ENCODE data around the gene DPP10.
"Not testable (repeated sequence)": the region's sequence is repeated elsewhere in the genome, so short reads cannot be mapped to it uniquely, and the experiment has no call there.

Gene DPP10

DNA sequence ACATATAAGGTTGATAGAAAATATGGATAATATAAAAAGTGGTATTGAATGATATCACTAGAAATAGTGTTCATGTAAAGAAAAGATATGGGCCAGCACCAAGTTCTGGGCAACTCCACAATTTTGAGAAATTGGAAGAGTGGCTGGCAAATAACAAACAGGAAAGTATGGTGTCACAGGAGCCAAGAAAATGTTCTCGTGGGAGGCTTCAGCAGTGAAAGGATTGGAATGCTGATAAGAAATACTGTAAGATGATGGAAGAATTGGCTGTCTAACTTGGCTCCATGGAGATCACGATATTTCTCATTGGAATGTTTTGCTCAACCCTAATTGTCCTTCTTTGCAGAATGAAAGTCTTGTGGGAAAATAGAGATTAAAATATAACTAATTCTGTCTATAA is 856.8 kb downstream of the DPP10 start:
- DNase-seq: no peak

DNA sequence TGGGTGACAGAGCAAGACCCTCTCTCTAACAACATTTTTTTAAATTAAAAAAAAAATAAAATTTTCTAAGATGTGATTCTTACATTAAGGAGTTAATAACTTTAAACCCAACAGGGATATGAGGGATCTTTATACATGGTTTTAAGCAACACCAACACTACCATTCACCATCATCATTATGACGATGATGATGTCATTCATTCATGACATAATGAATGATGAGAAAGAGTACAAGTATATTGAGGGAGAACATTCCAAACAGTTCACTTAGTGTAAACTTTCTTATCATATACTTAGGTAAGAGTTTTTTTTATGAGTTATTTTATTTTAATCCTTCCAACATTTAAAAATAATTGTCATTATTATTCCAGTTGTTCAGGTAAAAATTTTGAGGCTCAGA is 863.3 kb downstream of the DPP10 start:
- no peak for DNase-seq

DNA sequence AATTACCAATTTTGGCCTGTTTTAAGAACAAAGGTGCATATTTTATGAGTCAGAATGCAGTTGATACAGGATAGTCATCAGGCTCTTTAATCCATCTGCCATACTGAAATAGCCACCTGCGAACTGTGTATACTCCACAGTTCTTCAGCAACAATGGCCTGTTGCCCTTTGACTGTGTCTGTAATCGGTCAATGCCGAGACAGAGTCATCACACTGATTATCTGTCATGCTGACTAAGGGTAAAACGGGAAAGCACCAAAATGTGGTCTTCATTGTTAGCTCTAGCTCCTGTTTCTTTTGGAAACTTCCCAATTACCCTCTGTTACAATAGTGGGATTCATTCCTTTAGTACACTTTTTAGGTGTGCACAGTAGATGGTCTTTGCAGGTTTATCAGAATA is 871.7 kb downstream of the DPP10 start:
- DNase-seq: no peak

DNA sequence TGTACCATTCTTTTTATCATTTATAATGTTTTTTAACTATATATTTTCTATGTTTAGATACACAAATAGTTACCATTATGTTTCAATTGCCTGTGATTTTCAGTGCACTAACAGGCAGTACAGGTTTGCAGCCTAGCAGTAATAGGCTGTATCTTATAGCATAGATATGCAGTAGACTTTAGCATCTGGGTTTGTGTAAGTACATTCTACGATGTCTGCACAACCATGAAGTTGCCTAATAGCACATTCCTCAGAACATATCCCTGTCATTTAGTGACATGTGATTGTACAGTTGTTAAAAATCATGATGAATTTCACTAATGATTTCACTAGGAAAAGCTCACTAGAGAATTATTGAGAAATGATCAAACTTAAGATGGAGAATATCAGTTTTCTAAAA is 884.6 kb downstream of the DPP10 start:
- no peak for DNase-seq

DNA sequence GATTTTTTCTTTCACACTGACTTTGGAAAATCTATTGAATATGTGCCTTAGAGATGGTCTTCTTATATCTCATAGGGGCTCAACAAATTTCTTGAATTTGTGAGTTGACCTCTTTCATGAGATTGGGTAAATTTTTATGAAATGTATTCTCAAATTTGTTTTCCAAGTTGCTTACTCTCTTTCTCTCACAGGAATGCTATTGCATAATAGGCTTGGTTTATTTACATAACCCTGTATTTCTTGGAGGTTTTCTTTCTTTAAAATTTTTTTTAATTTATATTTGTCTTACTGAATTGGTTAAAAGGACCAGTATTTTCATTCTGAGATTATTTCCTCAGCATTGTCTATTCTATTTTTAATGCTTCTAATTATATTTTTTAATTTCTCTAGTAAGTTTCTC is 917.1 kb downstream of the DPP10 start:
- DNase-seq: no peak

DNA sequence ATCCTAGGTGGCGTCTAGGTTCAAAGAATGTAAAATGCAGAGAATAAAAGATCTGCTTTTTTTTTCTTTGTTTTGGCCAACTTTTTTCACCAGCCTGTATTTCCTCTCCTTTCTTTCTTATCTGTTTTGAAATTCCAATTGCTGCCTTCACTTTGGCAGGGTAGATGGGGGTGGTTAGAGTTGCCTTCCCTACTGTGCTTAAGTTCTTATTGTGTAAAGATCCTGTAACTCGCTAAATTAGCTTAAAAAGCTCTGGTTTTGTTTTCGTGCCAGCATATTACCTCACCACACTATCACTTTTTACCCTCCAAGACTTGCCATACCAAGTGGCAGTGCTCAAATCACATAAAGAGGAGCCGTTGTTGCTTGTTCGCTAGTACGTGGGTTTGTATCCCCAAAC is 921.7 kb downstream of the DPP10 start:
- DNase-seq: no peak

DNA sequence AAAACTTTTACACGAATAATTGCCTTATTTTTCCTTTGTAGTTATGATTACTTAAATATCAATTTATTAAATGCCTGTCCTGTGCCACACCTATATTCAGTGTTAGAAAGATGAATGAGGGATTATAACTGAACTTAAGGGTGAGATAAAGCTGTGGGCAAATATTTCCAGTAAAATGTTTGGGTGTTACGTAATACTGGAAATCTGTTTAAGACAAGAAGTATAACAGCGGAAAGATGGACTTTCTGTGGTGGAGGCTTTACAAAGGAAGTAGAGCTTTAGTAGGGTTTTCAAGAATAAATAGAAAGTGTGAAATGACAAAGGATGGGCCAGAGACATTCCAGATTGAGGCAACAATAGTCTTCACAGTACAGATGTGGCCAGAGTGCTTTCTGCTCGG is 927.0 kb downstream of the DPP10 start:
- no peak for DNase-seq

DNA sequence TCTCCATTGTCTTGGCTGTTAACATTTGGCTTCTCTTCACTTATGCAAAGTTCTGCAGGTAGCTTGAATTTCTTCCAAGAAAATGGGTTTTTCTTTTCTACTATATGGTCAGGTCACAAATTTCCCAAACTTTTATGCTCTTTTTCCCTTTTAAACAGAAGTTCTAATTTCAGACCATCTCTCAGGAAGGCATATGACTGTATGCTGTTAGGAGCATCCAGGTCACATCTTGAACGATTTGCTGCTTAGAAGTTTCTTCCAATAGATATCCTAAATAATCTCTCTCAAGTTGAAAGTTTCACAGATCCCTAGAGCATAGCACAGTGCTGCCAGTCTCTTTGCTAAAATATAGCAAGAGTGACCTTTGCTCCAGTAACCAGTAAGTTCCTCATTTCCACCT is 932.5 kb downstream of the DPP10 start:
- no peak for DNase-seq

DNA sequence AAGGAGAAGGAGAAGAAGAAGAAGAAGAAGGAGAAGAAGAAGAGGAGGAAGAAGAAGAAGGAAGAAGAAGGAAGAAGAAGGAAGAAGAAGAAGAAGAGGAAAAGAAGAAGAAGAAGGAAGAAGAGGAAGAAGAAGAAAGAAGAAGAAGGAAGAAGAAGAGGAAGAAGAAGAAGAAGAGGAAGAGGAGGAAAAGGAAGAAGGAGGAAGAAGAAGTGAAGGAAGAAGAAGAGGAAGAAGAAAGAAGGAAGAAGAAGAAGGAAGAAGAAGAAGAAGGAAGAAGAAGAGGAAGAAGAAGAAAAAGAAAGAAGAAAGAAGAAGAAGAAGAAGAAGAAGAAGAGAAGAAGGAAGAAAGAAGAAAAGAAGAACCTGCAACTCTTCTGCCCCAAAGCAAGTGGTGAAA is 942.0 kb downstream of the DPP10 start:
- DNase-seq: no peak

DNA sequence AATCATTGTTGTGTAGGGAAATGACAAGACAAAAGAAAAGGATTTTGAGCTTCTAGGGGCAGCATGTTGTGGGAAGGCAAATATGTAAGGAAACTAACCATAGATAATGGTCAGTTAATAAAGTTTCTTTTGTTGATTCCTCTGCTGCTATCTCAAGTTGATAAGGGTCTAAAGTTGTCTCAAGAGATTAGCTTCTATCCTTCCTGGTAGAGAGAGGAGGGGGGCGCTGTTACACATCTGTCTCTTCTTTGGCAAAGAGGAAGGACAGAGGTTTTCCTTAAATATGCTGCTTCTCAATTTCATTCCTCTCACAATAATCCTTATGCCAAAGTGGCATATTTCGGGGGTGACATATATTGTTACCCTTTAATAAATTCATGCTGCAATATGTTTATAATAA is 944.0 kb downstream of the DPP10 start:
- no peak for DNase-seq

DNA sequence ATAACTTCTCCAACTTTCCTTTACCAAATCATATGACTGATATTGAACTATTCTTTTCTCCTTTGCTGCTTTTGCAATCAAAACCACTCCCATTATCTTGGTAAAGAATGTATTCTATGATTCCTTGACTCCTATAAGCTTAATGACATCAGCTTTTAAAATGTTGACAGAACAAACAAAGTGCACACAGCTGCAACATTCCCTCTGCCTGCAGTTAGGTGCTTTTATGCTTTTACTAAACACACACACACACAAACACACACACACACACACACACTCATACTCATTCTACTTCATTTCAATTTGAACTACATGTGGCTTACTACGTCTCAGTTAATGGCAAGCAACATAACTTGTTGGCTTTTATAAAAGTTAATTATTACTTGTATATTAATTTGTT is 946.6 kb downstream of the DPP10 start:
- no peak for DNase-seq

DNA sequence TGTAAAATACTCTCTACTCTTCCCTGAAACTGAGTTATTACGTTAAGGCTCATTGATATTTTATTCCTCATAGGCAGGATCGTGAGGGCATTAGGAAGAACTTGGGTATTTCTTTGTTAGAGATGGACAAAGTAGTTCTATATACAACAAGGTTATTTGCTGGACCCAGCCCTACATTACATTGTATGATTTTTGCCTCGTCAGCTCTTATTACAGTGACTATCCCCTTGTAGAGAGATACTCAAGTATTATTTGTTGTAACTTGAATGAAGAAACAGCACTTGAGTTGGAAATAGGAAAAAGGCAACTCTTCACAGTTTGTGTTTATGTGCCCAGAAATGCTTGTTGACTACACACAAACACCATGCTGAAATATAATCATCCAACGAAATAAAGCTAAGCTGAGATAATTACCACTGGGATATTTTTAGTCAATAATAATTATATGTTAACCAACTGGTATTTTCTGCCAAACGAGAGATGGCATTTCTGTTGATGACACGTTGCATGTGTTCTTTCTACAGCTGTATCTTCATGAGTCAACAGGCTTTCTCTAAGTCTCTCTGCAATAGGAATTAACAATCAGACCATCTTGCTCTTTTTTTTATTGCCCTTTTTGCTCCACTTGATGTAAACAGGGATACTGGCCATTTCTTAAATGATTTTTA is 947.6 kb downstream of the DPP10 start:
- DNase-seq: no peak

DNA sequence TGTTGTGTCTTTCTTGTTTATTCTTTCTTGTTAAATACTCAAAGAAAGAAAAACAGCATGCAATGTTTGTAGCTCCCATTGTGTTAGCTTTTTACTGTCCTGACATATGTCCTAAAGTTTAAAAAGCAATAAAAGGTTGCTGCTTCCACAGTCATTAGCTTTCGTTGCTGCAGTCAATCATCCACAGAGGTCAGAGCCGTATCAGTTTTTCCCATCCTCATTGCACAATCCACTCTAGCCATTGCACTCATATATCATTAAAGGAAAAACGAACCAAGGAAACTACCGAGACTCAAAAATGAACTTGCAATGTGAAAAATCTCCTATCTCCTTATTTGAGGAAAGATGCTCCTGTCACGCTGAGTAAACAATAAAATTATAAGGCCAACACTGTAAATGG is 954.1 kb downstream of the DPP10 start:
- DNase-seq: no peak

DNA sequence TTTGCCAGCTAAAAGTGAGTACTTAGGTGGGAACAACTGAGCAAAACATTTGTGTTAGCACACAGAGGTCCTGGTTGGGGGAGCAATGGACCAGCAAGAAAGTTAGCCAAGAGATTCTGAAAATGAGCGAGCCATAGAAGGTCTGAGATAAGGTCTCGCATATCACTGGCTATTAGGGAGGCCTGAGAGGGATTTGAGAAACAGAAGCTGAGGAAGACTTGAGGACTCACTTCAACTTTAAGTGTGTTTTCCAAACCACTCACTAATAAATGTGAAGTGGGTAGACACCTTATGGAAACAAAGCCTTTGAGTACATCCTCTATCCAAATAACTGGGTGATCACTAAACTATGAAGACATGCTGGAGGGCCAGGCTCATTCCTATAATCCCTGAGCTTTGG is 958.5 kb downstream of the DPP10 start:
- no peak for DNase-seq

DNA sequence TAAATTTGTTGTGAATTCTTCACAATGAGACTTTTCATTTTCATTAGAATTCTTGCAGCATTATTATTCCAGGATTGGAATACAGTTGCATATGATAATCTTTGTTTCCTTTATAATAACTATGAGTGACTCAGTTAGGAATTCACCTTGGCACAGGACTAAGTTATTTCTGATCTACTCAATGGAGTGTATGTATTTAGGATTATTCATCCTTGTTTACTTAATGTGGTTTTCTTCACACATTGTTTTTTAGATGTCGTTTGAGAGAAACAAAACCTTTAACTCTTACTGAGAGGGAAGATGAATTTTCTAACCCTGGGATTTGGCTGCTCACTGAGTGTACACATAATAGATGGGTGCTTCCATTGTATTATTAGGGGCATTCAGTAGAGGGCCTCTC is 970.1 kb downstream of the DPP10 start:
- no peak for DNase-seq

DNA sequence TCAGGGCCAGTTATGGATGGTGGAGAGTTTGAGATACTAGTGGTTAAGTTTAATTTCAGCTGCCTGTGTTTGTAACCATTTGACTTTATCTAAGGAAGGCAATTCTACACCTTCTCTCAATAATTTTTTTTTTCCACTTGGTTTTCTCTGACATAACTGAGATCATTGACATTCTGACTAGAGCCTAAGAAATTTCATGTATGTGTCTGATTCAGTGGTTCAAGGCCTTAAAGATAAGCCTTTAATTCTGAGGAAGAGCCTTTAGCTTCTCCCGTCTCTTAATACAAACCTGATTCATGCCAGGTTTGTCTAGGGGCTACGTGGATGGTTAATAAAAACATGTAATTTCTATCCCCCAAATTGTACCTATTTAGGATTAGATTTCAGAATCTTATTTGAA is 971.4 kb downstream of the DPP10 start:
- DNase-seq: no peak

DNA sequence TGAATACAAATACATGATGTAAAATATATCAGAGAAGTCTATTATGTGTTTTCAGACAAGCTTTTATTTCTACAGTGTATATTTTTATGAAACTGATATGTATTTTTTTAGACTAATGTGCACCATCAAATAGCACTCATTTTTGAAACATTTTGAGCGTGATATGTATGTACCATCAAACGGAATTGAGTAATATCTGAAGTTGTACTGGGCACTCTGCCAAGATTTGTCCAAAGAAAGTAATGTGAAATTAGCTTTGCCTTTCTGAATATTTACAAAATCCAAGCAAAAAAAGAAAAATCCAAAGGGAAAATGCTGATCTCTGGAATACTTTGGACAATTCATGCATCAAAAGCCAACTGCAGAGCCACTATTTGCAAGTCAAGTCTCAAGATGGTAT is 972.0 kb downstream of the DPP10 start:
- DNase-seq: no peak

DNA sequence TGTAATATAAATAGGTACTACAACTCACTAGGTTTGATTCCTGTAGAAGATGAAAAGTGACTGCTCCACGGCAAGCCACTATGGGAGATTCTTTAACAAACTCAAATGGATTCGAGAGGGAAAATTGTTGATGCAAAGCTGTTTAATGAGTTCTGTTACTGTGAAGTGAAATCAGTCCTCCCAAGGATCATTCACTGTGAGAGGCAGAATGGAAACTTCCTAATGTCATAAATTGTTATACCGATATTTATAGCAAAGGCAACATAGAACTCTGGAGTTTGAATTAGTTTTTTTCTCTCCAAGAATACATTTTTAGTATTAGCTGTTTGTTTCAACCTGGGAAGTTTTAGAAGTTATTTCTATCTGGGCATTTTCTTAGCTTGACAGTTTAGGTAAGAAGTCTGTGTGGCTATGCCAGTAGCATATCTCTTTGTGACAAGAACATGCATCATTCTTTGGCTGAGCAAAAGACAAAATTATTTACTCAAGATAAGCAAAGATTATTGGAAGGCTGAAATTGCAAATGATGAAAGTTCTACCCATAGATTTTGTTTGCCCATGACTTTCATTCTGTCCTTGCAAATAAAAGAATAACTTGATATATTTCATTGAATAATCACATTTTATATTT is 979.7 kb downstream of the DPP10 start:
- DNase-seq: no peak

DNA sequence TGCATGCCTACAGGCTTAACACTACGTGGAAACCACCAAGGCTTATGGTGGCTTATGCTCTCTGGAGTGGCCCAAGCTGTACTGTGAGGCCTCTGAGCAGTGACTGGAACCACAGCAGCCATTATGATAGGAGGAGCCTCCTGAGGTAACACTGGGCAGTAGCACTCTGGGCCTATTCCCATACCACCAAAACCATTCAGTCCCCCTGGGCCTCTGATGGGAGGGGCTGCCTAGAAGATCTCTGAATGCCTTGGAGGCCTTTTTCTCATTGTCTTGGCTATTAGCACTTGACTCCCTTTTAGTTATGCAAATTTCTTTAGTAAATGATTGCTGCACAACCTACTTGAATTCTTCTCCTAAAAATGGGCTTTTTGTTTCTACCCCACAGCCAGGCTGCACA is 985.0 kb downstream of the DPP10 start:
- DNase-seq: no peak

DNA sequence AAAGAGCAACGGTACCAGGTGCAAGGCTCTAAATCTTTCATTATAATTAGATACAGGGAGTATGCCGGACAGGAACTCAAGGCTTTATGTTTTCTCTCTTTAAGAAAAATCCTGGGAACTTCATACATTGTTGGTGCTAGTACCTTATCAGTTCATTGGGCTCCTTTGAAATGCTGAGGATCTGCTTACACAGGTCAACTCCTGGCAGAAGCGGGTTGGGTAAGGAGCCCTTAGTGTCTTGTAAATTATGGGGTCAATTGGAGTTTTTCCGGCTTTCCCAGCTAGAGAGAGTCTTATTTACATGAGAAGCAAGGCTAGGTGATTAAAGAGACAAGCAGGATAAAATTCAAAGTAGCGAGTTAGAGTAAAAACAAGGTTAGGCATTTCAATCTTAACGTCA is 998.3 kb downstream of the DPP10 start:
- DNase-seq: not testable (repeated sequence)

DNA sequence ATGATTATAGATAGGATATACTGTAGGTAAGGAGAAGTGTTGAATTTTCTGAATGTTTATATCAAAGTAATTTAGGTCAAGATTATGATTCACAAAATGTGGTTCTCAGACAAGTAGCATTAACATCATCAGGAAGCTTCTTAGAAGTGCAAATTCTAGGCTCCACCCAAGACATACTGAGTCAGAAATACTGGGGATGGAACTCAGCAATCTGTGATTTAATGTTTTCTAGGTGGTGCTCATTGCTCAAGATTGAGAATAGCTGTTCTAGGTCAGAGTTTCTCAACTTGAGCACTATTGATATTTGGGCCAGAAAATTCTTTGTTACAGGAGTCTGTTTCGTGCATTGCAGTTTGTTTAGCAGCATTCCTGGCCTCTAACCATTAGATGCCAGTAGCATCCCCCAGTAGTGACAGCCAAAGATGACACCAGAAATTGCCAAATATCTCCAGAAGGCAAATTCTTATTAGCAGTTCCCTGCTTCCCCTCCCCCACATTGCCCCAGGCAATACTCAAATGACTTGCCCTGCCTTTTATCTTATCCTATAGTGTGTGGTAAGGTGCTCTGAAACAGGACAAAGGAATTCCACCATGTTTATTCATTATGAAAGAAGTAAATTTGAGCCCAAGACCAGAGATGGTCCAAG is 1001.2 kb downstream of the DPP10 start:
- DNase-seq: no peak

DNA sequence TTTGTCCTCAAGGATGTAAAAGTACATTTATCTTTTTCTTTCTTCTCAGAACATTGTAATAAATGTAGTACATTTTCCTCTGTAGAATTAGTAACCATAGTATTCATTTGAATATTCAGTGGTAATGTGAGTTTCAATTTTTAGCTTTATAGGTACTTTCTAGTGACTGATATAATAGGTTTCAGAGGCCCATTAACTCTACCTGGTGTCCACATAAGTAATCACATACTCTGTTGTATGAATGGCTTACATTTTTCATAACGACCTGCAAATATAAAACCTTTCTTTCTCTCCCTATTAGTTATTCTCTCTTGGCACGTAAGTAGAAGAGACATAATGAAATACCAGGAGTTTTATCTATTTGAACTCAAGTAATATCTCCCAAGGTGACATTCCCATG is 1017.6 kb downstream of the DPP10 start:
- no peak for DNase-seq

DNA sequence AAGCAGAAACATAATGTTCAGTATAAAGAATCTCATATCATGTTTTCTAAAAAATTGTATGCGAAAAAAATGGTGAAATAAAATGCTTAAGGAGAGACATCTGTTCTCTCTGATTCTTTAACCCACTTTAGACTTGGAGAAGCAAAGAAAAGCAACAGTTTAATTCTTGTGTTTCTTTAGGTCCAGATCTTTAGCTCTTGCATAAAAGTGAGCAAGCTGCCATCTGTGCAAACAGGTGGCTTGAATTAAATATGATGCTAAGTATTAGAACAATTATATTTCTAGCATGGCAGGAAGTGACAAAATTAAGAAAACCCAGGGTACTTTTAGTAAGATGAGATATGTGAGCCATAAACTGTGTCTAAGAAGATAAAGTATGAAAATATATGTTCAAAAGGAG is 1038.3 kb downstream of the DPP10 start:
- no peak for DNase-seq

DNA sequence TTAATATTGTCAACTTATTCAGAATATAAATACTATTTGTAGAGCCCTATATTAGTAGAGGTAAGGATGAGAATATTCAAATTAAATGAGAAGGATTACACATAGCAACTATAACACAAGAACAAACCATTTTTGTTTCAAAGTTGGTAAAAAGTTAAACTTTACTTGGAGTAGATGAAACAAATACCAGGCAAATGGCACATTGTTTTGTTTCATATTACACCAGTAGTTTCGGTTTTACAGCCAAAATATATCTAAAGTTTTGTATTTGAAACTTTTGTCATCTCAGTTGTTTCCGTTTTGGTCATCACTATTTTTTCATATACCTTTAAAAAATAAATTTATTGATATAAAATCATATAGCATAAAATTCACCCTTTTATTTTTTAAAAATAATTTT is 1039.4 kb downstream of the DPP10 start:
- no peak for DNase-seq

DNA sequence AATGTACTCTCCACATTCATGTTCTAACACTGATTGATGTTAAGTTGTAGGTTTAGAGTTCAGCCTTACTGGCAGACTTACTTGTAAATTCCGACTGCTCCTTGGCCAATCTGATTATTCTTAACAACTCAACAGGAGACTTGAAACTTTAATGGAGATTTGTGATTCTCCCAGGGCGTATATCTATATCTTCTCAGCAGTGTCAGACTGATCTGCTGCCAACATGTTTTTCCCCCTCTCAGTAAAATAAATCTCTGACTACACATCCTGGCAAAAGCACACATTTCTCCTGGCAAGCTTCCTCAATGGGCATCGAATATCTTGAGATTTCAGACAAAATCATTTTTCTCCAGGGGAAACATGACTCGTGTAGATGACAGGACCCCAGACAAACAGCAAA is 1041.2 kb downstream of the DPP10 start:
- no peak for DNase-seq
